ENCODE data around the gene ZNF362.
"Not testable (repeated sequence)": the region's sequence is repeated elsewhere in the genome, so short reads cannot be mapped to it uniquely, and the experiment has no call there.

The ZNF362 gene

GRCh38 chr1:33284049-33284448, 27.8 kb downstream of the ZNF362 start:
- peaks cover 69% of the 10 kb centered on the region for H3K36me3 ChIP-seq (ENCODE audit: insufficient read depth, insufficient read length, low read length)
- H3K9me3 ChIP-seq (ENCODE audit: insufficient read depth, low read length) = no peaks in the 10 kb centered on the region
- TF ChIP-seq ZNF274 (IDR thresholded peaks at IDR 0.05; ENCODE audit: low read depth, low read length) (no peak), YY1 (IDR thresholded peaks at IDR 0.05; ENCODE audit: insufficient read depth, insufficient read length) (no peak), SUZ12 (IDR thresholded peaks at IDR 0.05; ENCODE audit: extremely low read depth, insufficient read depth, insufficient read length) (no peak)
- DNase-seq (ENCODE audit: low read depth, low spot score) = no peak
- H3K27me3 ChIP-seq (ENCODE audit: insufficient read depth, insufficient read length) = no peaks in the 10 kb centered on the region
- H3K9ac ChIP-seq (ENCODE audit: insufficient read length, low read depth) = no peak overlapping the region
- H3K4me3 ChIP-seq (ENCODE audit: insufficient read length, low read depth) = no peak overlapping the region
- peaks cover 3% of the 10 kb centered on the region for H3K4me1 ChIP-seq (ENCODE audit: insufficient read depth, insufficient read length)

- H3K27me3 ChIP-seq (ENCODE audit: insufficient read depth, insufficient read length) = no peaks in the 10 kb centered on the region
- TF ChIP-seq ZNF274 (IDR thresholded peaks at IDR 0.05; ENCODE audit: low read depth, low read length) (no peak), SUZ12 (IDR thresholded peaks at IDR 0.05; ENCODE audit: extremely low read depth, insufficient read depth, insufficient read length) (no peak), YY1 (IDR thresholded peaks at IDR 0.05; ENCODE audit: insufficient read depth, insufficient read length) (no peak)
- H3K9ac ChIP-seq (ENCODE audit: insufficient read length, low read depth) = no peak overlapping the region
- DNase-seq (ENCODE audit: low read depth, low spot score) = no peak
- H3K4me1 ChIP-seq (ENCODE audit: insufficient read depth, insufficient read length) = peaks cover 3% of the 10 kb centered on the region
- no peak overlapping the region for H3K4me3 ChIP-seq (ENCODE audit: insufficient read length, low read depth)
- H3K36me3 ChIP-seq (ENCODE audit: insufficient read depth, insufficient read length, low read length) = peaks cover 56% of the 10 kb centered on the region
- no peaks in the 10 kb centered on the region for H3K9me3 ChIP-seq (ENCODE audit: insufficient read depth, low read length)
These were observed 30.3 kb downstream of the ZNF362 start for GRCh38 chr1:33286451-33287185.

- H3K9me3 ChIP-seq (ENCODE audit: insufficient read depth, low read length) = no peaks in the 10 kb centered on the region
- H3K36me3 ChIP-seq (ENCODE audit: insufficient read depth, insufficient read length, low read length) = peaks cover 51% of the 10 kb centered on the region
- H3K9ac ChIP-seq (ENCODE audit: insufficient read length, low read depth) = no peak overlapping the region
- TF ChIP-seq YY1 (IDR thresholded peaks at IDR 0.05; ENCODE audit: insufficient read depth, insufficient read length) = no peak
- TF ChIP-seq SUZ12 (IDR thresholded peaks at IDR 0.05; ENCODE audit: extremely low read depth, insufficient read depth, insufficient read length) = no peak
- no peak for TF ChIP-seq ZNF274 (IDR thresholded peaks at IDR 0.05; ENCODE audit: low read depth, low read length)
- no peaks in the 10 kb centered on the region for H3K27me3 ChIP-seq (ENCODE audit: insufficient read depth, insufficient read length)
- no peak overlapping the region for H3K4me3 ChIP-seq (ENCODE audit: insufficient read length, low read depth)
- DNase-seq (ENCODE audit: low read depth, low spot score) = no peak
- H3K4me1 ChIP-seq (ENCODE audit: insufficient read depth, insufficient read length) = peaks cover 3% of the 10 kb centered on the region
These were observed 31.0 kb downstream of the ZNF362 start for GRCh38 chr1:33287317-33287716.

- peaks cover 49% of the 10 kb centered on the region for H3K36me3 ChIP-seq (ENCODE audit: insufficient read depth, insufficient read length, low read length)
- no peaks in the 10 kb centered on the region for H3K27me3 ChIP-seq (ENCODE audit: insufficient read depth, insufficient read length)
- no peak for DNase-seq (ENCODE audit: low read depth, low spot score)
- peaks cover 3% of the 10 kb centered on the region for H3K4me1 ChIP-seq (ENCODE audit: insufficient read depth, insufficient read length)
- H3K4me3 ChIP-seq (ENCODE audit: insufficient read length, low read depth) = no peak overlapping the region
- TF ChIP-seq ZNF274 (IDR thresholded peaks at IDR 0.05; ENCODE audit: low read depth, low read length) (no peak), YY1 (IDR thresholded peaks at IDR 0.05; ENCODE audit: insufficient read depth, insufficient read length) (no peak), SUZ12 (IDR thresholded peaks at IDR 0.05; ENCODE audit: extremely low read depth, insufficient read depth, insufficient read length) (no peak)
- no peaks in the 10 kb centered on the region for H3K9me3 ChIP-seq (ENCODE audit: insufficient read depth, low read length)
- no peak overlapping the region for H3K9ac ChIP-seq (ENCODE audit: insufficient read length, low read depth)
These were observed 32.9 kb downstream of the ZNF362 start for GRCh38 chr1:33288976-33289857.

GRCh38 chr1:33289858-33290154, 33.5 kb downstream of the ZNF362 start:
- Histone ChIP-seq H3K4me3 (ENCODE audit: insufficient read length, low read depth) (no peak overlapping the region), H3K9ac (ENCODE audit: insufficient read length, low read depth) (no peak overlapping the region), H3K9me3 (ENCODE audit: insufficient read depth, low read length) (no peaks in the 10 kb centered on the region), H3K4me1 (ENCODE audit: insufficient read depth, insufficient read length) (peaks cover 3% of the 10 kb centered on the region), H3K36me3 (ENCODE audit: insufficient read depth, insufficient read length, low read length) (peaks cover 50% of the 10 kb centered on the region), H3K27me3 (ENCODE audit: insufficient read depth, insufficient read length) (no peaks in the 10 kb centered on the region)
- no peak for DNase-seq (ENCODE audit: low read depth, low spot score)
- no peak for TF ChIP-seq SUZ12 (IDR thresholded peaks at IDR 0.05; ENCODE audit: extremely low read depth, insufficient read depth, insufficient read length)

- H3K4me3 ChIP-seq (ENCODE audit: insufficient read length, low read depth); H3K4me1 ChIP-seq (ENCODE audit: insufficient read depth, insufficient read length); H3K9me3 ChIP-seq (ENCODE audit: insufficient read depth, low read length); DNase-seq (ENCODE audit: low read depth, low spot score); H3K27me3 ChIP-seq (ENCODE audit: insufficient read depth, insufficient read length); H3K9ac ChIP-seq (ENCODE audit: insufficient read length, low read depth): not testable (repeated sequence)
- peaks cover 50% of the 10 kb centered on the region for H3K36me3 ChIP-seq (ENCODE audit: insufficient read depth, insufficient read length, low read length)
These were observed 34.3 kb downstream of the ZNF362 start for GRCh38 chr1:33290615-33291014.

- Histone ChIP-seq H3K4me3 (ENCODE audit: insufficient read length, low read depth) (no peak overlapping the region), H3K27me3 (ENCODE audit: insufficient read depth, insufficient read length) (no peaks in the 10 kb centered on the region), H3K9me3 (ENCODE audit: insufficient read depth, low read length) (no peaks in the 10 kb centered on the region), H3K4me1 (ENCODE audit: insufficient read depth, insufficient read length) (peaks cover 7% of the 10 kb centered on the region), H3K9ac (ENCODE audit: insufficient read length, low read depth) (no peak overlapping the region), H3K36me3 (ENCODE audit: insufficient read depth, insufficient read length, low read length) (peaks cover 63% of the 10 kb centered on the region)
- TF ChIP-seq ZNF274 (IDR thresholded peaks at IDR 0.05; ENCODE audit: low read depth, low read length) = no peak
- TF ChIP-seq YY1 (IDR thresholded peaks at IDR 0.05; ENCODE audit: insufficient read depth, insufficient read length) = no peak
- TF ChIP-seq SUZ12 (IDR thresholded peaks at IDR 0.05; ENCODE audit: extremely low read depth, insufficient read depth, insufficient read length) = no peak
- DNase-seq (ENCODE audit: low read depth, low spot score) = no peak
These were observed 36.5 kb downstream of the ZNF362 start for GRCh38 chr1:33292726-33293340.

All from NT2/D1 (cell line).